ENCODE results near the gene ATP6V0C.

The ATP6V0C gene

DNA sequence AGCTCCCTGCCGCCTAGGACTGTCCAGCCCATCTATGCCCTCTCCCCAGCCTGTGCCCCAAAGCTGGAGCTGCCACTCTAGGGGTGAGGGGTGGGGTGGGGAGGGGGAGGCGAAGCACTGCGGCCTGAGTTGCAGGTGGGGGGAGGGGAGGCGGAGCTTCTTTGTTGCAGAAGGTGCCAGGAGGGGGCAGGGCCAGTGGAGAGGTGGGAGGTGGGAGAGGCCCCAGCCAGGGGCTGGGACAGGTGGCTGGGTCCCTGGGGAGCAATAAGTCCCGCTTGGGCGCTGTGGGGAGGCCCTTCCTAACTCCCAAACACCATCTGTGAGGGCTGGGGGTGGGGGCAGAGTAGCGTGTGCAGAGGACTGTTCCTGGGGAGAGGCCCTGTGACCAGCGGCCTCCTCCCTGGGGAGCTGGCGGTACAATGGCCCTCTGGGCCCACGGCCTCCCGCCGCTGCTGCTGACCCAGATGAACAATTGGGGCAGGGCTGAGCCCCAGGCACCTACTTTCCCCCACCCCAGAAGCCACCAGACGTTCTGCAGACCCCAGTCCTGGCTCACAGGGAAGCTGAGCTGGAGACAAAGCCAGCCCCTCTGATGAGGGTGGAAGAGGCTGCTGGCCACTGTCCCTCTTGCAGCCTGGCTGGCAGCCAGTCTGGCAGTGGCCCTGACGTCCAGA is 44.9 kb upstream of the ATP6V0C start:
- Histone ChIP-seq H3K27me3 (ENCODE audit: control insufficient read depth, low read length) (no peaks in the 10 kb centered on the region), H3K9me2 (replicated peaks; ENCODE audit: control insufficient read depth, low read length) (no peaks in the 10 kb centered on the region), H3K4me3 (ENCODE audit: low read length) (peak overlapping the region; percentile 81), H3K4me1 (ENCODE audit: control insufficient read depth, low read length) (peaks cover 76% of the 10 kb centered on the region), H3K27ac (ENCODE audit: low read depth, low read length) (peak overlapping the region; percentile 95), H3K4me2 (ENCODE audit: low read length) (peak overlapping the region; percentile 92), H4K20me1 (ENCODE audit: control insufficient read depth, insufficient read depth, low read depth, low read length) (no peaks in the 10 kb centered on the region), H3K36me3 (ENCODE audit: control insufficient read depth, low read length) (no peaks in the 10 kb centered on the region), H3K79me2 (ENCODE audit: control insufficient read depth, low read length) (peaks cover 15% of the 10 kb centered on the region), H3K9me3 (ENCODE audit: control insufficient read depth, insufficient read depth, low read length) (no peaks in the 10 kb centered on the region), H3F3A (ENCODE audit: control insufficient read depth, insufficient read depth) (peaks cover 30% of the 10 kb centered on the region)
- TF ChIP-seq, protein P1, sequence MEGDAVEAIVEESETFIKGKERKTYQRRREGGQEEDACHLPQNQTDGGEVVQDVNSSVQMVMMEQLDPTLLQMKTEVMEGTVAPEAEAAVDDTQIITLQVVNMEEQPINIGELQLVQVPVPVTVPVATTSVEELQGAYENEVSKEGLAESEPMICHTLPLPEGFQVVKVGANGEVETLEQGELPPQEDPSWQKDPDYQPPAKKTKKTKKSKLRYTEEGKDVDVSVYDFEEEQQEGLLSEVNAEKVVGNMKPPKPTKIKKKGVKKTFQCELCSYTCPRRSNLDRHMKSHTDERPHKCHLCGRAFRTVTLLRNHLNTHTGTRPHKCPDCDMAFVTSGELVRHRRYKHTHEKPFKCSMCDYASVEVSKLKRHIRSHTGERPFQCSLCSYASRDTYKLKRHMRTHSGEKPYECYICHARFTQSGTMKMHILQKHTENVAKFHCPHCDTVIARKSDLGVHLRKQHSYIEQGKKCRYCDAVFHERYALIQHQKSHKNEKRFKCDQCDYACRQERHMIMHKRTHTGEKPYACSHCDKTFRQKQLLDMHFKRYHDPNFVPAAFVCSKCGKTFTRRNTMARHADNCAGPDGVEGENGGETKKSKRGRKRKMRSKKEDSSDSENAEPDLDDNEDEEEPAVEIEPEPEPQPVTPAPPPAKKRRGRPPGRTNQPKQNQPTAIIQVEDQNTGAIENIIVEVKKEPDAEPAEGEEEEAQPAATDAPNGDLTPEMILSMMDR (IDR thresholded peaks at IDR 0.05; ENCODE audit: low read depth, low read length, poor library complexity, severe bottlenecking) = no peak
- no peak for TF ChIP-seq EZH2phosphoT487 (IDR thresholded peaks at IDR 0.05; ENCODE audit: borderline replicate concordance, low read length)

DNA sequence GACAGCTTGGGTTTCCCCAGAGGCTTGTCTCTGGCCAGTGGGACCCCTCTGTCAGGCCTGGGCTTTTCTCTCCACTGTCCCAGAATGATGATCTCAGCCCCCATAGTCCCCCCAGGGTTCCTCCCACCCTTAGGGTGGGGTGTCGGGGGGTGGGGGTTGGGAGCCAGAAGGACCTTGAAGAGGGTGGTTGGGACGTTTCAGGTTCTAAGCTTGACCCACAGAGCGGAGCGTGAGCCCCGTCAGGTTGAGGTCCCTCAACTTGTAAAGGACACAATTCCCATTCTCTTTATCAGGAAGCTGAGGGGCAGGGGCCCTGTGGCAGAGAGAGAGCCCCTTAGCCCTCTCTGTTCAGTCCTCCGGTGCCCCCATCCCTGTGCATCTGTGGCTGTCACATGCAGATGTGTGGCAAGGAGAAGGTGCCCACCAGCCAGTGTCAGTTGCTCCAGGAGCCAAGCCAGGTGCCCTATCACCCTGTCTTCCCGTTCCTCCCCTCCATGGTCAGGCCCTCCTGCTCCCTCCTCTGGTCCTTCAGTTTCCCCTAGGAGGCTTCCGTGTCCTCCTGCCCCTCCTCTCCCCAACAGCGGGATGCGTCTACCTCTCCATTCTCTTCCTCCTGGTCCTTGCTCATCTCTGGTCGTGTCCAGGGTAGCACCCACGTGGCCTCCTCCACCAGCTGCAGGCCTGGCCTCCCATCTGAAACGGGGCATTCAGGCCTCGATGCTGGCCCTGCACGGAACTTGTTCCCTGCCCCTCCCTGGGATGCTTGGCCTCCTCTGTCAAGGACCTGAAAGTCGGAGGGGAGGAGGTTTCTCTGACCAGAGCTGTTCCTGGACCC is 44.1 kb upstream of the ATP6V0C start:
- peaks cover 5% of the 10 kb centered on the region; the same call in 1 of the 2 replicates for H3K36me3 ChIP-seq (ENCODE audit: control insufficient read depth, low read length)
- H3K9me2 ChIP-seq (replicated peaks; ENCODE audit: control insufficient read depth, low read length) = no peaks in the 10 kb centered on the region
- peak overlapping the region; percentile 95 for H3K27ac ChIP-seq (ENCODE audit: low read depth, low read length)
- no peaks in the 10 kb centered on the region for H4K20me1 ChIP-seq (ENCODE audit: control insufficient read depth, insufficient read depth, low read depth, low read length)
- peaks cover 22% of the 10 kb centered on the region for H3K79me2 ChIP-seq (ENCODE audit: control insufficient read depth, low read length)
- no peaks in the 10 kb centered on the region for H3K9me3 ChIP-seq (ENCODE audit: control insufficient read depth, insufficient read depth, low read length)
- H3K27me3 ChIP-seq (ENCODE audit: control insufficient read depth, low read length) = no peaks in the 10 kb centered on the region
- peak overlapping the region; percentile 92 for H3K4me2 ChIP-seq (ENCODE audit: low read length)
- no peak for TF ChIP-seq EZH2phosphoT487 (IDR thresholded peaks at IDR 0.05; ENCODE audit: borderline replicate concordance, low read length)
- TF ChIP-seq, protein P1 (IDR thresholded peaks at IDR 0.05; ENCODE audit: low read depth, low read length, poor library complexity, severe bottlenecking) = no peak
- H3K4me1 ChIP-seq (ENCODE audit: control insufficient read depth, low read length) = peaks cover 76% of the 10 kb centered on the region
- peaks cover 29% of the 10 kb centered on the region for H3F3A ChIP-seq (ENCODE audit: control insufficient read depth, insufficient read depth)
- peak overlapping the region; percentile 81 for H3K4me3 ChIP-seq (ENCODE audit: low read length)

DNA sequence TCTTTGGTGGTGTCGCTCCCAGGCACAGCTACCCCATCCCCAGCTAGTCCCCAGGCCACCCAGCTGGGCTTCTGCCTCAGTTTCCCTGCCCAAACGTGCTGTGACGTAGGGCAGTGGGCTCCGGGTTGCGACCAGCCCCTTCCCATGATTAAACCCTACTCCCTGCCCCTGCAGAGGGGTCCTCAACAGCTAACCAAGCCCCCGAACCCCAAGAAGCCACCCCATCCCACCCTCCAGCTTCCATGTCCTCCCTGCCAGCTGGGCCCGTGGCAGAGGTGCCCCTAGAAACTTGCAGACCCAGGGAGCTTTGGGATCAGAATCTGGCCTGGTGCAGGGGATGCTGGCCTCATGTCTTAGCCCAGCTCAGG is 43.5 kb upstream of the ATP6V0C start:
- Histone ChIP-seq H3K9me2 (replicated peaks; ENCODE audit: control insufficient read depth, low read length) (no peaks in the 10 kb centered on the region), H3K4me1 (ENCODE audit: control insufficient read depth, low read length) (peaks cover 76% of the 10 kb centered on the region)

More for the DNA sequence above, 43.5 kb upstream of the ATP6V0C start:
- Histone ChIP-seq H3K9me3 (ENCODE audit: control insufficient read depth, insufficient read depth, low read length) (no peaks in the 10 kb centered on the region), H3K4me3 (ENCODE audit: low read length) (peak overlapping the region; percentile 81), H4K20me1 (ENCODE audit: control insufficient read depth, insufficient read depth, low read depth, low read length) (no peaks in the 10 kb centered on the region), H3K4me2 (ENCODE audit: low read length) (peak overlapping the region; percentile 92), H3K79me2 (ENCODE audit: control insufficient read depth, low read length) (peaks cover 24% of the 10 kb centered on the region), H3F3A (ENCODE audit: control insufficient read depth, insufficient read depth) (peaks cover 24% of the 10 kb centered on the region), H3K36me3 (ENCODE audit: control insufficient read depth, low read length) (peaks cover 5% of the 10 kb centered on the region; the same call in 1 of the 2 replicates), H3K27me3 (ENCODE audit: control insufficient read depth, low read length) (no peaks in the 10 kb centered on the region), H3K27ac (ENCODE audit: low read depth, low read length) (peak overlapping the region; percentile 95)
- no peak for TF ChIP-seq EZH2phosphoT487 (IDR thresholded peaks at IDR 0.05; ENCODE audit: borderline replicate concordance, low read length)
- TF ChIP-seq, protein P1 (IDR thresholded peaks at IDR 0.05; ENCODE audit: low read depth, low read length, poor library complexity, severe bottlenecking) = no peak

Data from DOHH2 (cell line).